H1 (cell line): ENCODE data around the gene ENTPD5. TPM values are rescaled to one million over a fixed set of nuclear protein-coding genes. Genes with fewer than 3 reads are reported as not detected.

ENCODE experiments used
- CTCF ChIA-PET: fragments of 300-600 bp; sonication (Branson Sonifier 250); formaldehyde crosslinking; loops from one replicate; lab custom pipeline; 2021; ENCODE audit not compliant: partially characterized antibody; lab: Charles Lee
- POLR2A ChIA-PET: fragments of 300-600 bp; sonication (Branson Sonifier 250); formaldehyde crosslinking; loops from one replicate; lab custom pipeline; 2021; ENCODE audit warnings: inconsistent platforms; ENCODE audit not compliant: partially characterized antibody; lab: Charles Lee
- DNase-seq, 2 experiments: peaks; one replicate each; pipeline versions ENCODE4 v3.0.0 to v3.0.0-alpha.2; 2010 to 2022; ENCODE audit warnings: low spot score in 2 of 2, low read depth in 1 of 2, mixed read lengths in 1 of 2
- FAIRE-seq: peaks from 2 replicates; lab custom pipeline; 2011; peaks lifted over from hg19 to GRCh38; lab: Jason Lieb, UNC
- H2AFZ ChIP-seq: 2 replicates; pipeline ENCODE4 v1.8.1; 2012; ENCODE audit warnings: low read length, inconsistent platforms
- H2AK5ac ChIP-seq: 2 replicates; pipeline ENCODE4 v1.6.1; 2013; ENCODE audit warnings: low read depth, low read length
- H2BK120ac ChIP-seq: replicated peaks from 2 replicates; pipeline ENCODE3; 2013; ENCODE audit warnings: low read depth, low read length, inconsistent platforms
- H2BK12ac ChIP-seq: 2 replicates; pipeline ENCODE4 v1.6.1; 2013; ENCODE audit warnings: low read depth, low read length
- H2BK15ac ChIP-seq: 2 replicates; pipeline ENCODE4 v1.6.1; 2013; ENCODE audit warnings: low read length
- H2BK20ac ChIP-seq: 2 replicates; pipeline ENCODE4 v1.6.1; 2013; ENCODE audit warnings: low read length
- H2BK5ac ChIP-seq: 2 replicates; pipeline ENCODE4 v1.6.1; 2013; ENCODE audit warnings: low read depth, low read length
- H3K14ac ChIP-seq: 2 replicates; pipeline ENCODE4 v1.6.1; 2013; ENCODE audit warnings: inconsistent platforms; ENCODE audit not compliant: insufficient read length
- H3K18ac ChIP-seq: 2 replicates; pipeline ENCODE4 v1.6.1; 2013; ENCODE audit warnings: low read length; ENCODE audit errors: extremely low read depth
- H3K23ac ChIP-seq: 2 replicates; pipeline ENCODE4 v1.6.1; 2013; ENCODE audit warnings: inconsistent platforms; ENCODE audit not compliant: insufficient read length
- H3K23me2 ChIP-seq: 2 replicates; pipeline ENCODE4 v1.6.1; 2013; ENCODE audit warnings: low read depth, low read length
- H3K27ac ChIP-seq: 2 replicates; pipeline ENCODE4 v1.6.1; 2011; ENCODE audit warnings: low read depth, low read length, inconsistent platforms
- H3K27me3 ChIP-seq, 4 experiments: replicated peaks in 1 of 4; 1 replicate in 1 of 4; 2 replicates in 3 of 4; pipeline versions ENCODE4 v1.6.1 to v1.8.1; 2011 to 2013; ENCODE audit warnings: low read length in 3 of 4, mild to moderate bottlenecking in 3 of 4, inconsistent platforms in 2 of 4, mixed read lengths in 2 of 4, moderate library complexity in 1 of 4; ENCODE audit not compliant: control insufficient read depth in 3 of 4, insufficient read depth in 3 of 4; ENCODE audit errors: extremely low read depth in 1 of 4
- H3K36me3 ChIP-seq, 4 experiments: 2 replicates each; pipeline versions ENCODE4 v1.6.1 to v1.8.1; 2011 to 2013; ENCODE audit warnings: mild to moderate bottlenecking in 4 of 4, low read length in 3 of 4, moderate library complexity in 2 of 4, control low read depth in 1 of 4, inconsistent platforms in 1 of 4; ENCODE audit not compliant: insufficient read depth in 4 of 4, control insufficient read depth in 2 of 4
- H3K4ac ChIP-seq: replicated peaks from 2 replicates; pipeline ENCODE3; 2013; ENCODE audit warnings: low read length, low read depth, mixed read lengths, inconsistent platforms; ENCODE audit not compliant: insufficient read length
- H3K4me1 ChIP-seq, 4 experiments: replicated peaks in 1 of 4; 1 replicate in 1 of 4; 2 replicates in 3 of 4; pipeline versions ENCODE4 v1.6.1 to v1.8.1; 2011 to 2013; ENCODE audit warnings: low read length in 3 of 4, inconsistent platforms in 2 of 4, mixed read lengths in 1 of 4; ENCODE audit not compliant: insufficient read depth in 4 of 4, control insufficient read depth in 3 of 4
- H3K4me2 ChIP-seq, 2 experiments: 2 replicates each; pipeline versions ENCODE4 v1.6.1 to v1.8.1; 2011 to 2013; ENCODE audit warnings: low read depth in 2 of 2, low read length in 2 of 2, control low read depth in 1 of 2, inconsistent platforms in 1 of 2, mild to moderate bottlenecking in 1 of 2; ENCODE audit not compliant: insufficient read depth in 1 of 2
- H3K4me3 ChIP-seq, 4 experiments: fragments of 200-600, 300-600 bp in 1 of 4; sonication (generic), shearing (Covaris generic), sonication (Bioruptor Twin) in 1 of 4; 2 replicates each; pipeline versions ENCODE4 v1.5.1 to v1.8.1; 2011 to 2016; ENCODE audit warnings: low read length in 4 of 4, low read depth in 3 of 4, control low read depth in 2 of 4, inconsistent platforms in 2 of 4, mild to moderate bottlenecking in 2 of 4, mixed read lengths in 1 of 4, moderate library complexity in 1 of 4; ENCODE audit not compliant: insufficient read depth in 2 of 4; ENCODE audit errors: extremely low read depth in 1 of 4
- H3K56ac ChIP-seq: replicated peaks from 2 replicates; pipeline ENCODE3; 2013; ENCODE audit warnings: low read depth, mild to moderate bottlenecking, mixed read lengths, low read length, inconsistent platforms; ENCODE audit not compliant: insufficient read length
- H3K79me1 ChIP-seq: 2 replicates; pipeline ENCODE4 v1.6.1; 2013; ENCODE audit warnings: low read depth, low read length, control low read depth
- H3K79me2 ChIP-seq, 2 experiments: 2 replicates each; pipeline versions ENCODE4 v1.6.1 to v1.8.1; 2012 to 2013; ENCODE audit warnings: low read length in 2 of 2, mild to moderate bottlenecking in 2 of 2, inconsistent platforms in 1 of 2; ENCODE audit not compliant: insufficient read depth in 2 of 2, control insufficient read depth in 1 of 2
- H3K9ac ChIP-seq, 4 experiments: replicated peaks in 1 of 4; 1 replicate in 1 of 4; 2 replicates in 3 of 4; pipeline versions ENCODE4 v1.6.1 to v1.8.1; 2011 to 2013; ENCODE audit warnings: low read depth in 3 of 4, low read length in 3 of 4, control low read depth in 2 of 4, mild to moderate bottlenecking in 2 of 4, moderate library complexity in 2 of 4, inconsistent platforms in 1 of 4; ENCODE audit errors: extremely low read depth in 1 of 4
- H3K9me3 ChIP-seq, 2 experiments: 2 replicates each; pipeline versions ENCODE4 v1.6.1 to v1.8.1; 2012 to 2013; ENCODE audit warnings: mild to moderate bottlenecking in 2 of 2, moderate library complexity in 2 of 2, control low read depth in 1 of 2, inconsistent platforms in 1 of 2, low read depth in 1 of 2, low read length in 1 of 2, mixed read lengths in 1 of 2; ENCODE audit not compliant: insufficient read depth in 2 of 2
- H4K20me1 ChIP-seq, 2 experiments: replicated peaks in 1 of 2; 2 replicates each; pipeline versions ENCODE3 to v1.8.1; 2011 to 2013; ENCODE audit warnings: inconsistent platforms in 2 of 2, low read length in 2 of 2, mild to moderate bottlenecking in 1 of 2; ENCODE audit not compliant: insufficient read depth in 2 of 2, control insufficient read depth in 1 of 2
- H4K5ac ChIP-seq: 2 replicates; pipeline ENCODE4 v1.6.1; 2013; ENCODE audit warnings: low read length, low read depth, mixed read lengths, inconsistent platforms; ENCODE audit not compliant: insufficient read length
- H4K8ac ChIP-seq: 2 replicates; pipeline ENCODE4 v1.8.0; 2013; ENCODE audit warnings: mild to moderate bottlenecking, moderate library complexity, low read length, inconsistent platforms; ENCODE audit not compliant: insufficient read depth; ENCODE audit errors: extremely low read depth
- H4K91ac ChIP-seq: replicated peaks from 2 replicates; pipeline ENCODE3; 2013; ENCODE audit warnings: low read length, mixed read lengths, inconsistent platforms; ENCODE audit not compliant: insufficient read length
- CHD1 ChIP-seq: IDR thresholded peaks from 2 replicates; pipeline ENCODE4 v1.6.1; 2012; ENCODE audit warnings: low read depth, low read length, improper control_type of control experiment
- EGR1 ChIP-seq: IDR thresholded peaks from 2 replicates; pipeline ENCODE4 v1.6.1; 2011; ENCODE audit warnings: low read depth, low read length, borderline replicate concordance
- TAF1 ChIP-seq: IDR thresholded peaks from 2 replicates; pipeline ENCODE4 v1.6.1; 2011; ENCODE audit warnings: mild to moderate bottlenecking, low read depth, low read length
- WGBS, 2 experiments: shearing (Covaris generic) in 1 of 2; methylation state at CpG; one replicate each; pipeline versions ENCODE4 v1.1.6 to v1.1.7; 2013 to 2015; ENCODE audit warnings: low lambda C conversion rate in 2 of 2, mixed read lengths in 2 of 2, inconsistent platforms in 1 of 2, low coverage in 1 of 2, missing lambda C conversion rate in 1 of 2; ENCODE audit not compliant: insufficient replicate concordance in 2 of 2, insufficient coverage in 1 of 2, insufficient read length in 1 of 2; ENCODE audit errors: extremely low coverage in 1 of 2, missing lambda C conversion rate in 1 of 2; 5-methylcytosine and 5-hydroxymethylcytosine counted together
- polyA plus RNA-seq, 7 experiments: library from polyadenylated mRNA; depleted of rRNA in 3 of 7; stranded (reverse) in 5 of 7; unstranded in 2 of 7; fragments of >200 nt in 5 of 7; fragments of 200-250 nt in 2 of 7; gene quantifications; 1 replicate in 5 of 7; 2 replicates in 1 of 7; 4 replicates in 1 of 7; pipeline versions ENCODE4 v1.2.1 to v1.2.3, GENCODE V29; 2011 to 2013; ENCODE audit warnings: missing spikeins in 2 of 7, mixed read lengths in 2 of 7
- total RNA-seq: library from RNA; stranded (reverse); fragmentation: NEBNext Ultra II Directional; extraction: Animal tissue kit (Norgen Biotek cat#: 25700); gene quantifications from 2 replicates; pipeline ENCODE4 v1.2.1, GENCODE V29; 2021

The ENTPD5 gene
- total and polyA plus RNA-seq, 2 of the 8 experiments (the other 6 are each of a cell fraction or from before 2014, with no cell fraction given), result 5.0 to 6.5 TPM

DNA sequence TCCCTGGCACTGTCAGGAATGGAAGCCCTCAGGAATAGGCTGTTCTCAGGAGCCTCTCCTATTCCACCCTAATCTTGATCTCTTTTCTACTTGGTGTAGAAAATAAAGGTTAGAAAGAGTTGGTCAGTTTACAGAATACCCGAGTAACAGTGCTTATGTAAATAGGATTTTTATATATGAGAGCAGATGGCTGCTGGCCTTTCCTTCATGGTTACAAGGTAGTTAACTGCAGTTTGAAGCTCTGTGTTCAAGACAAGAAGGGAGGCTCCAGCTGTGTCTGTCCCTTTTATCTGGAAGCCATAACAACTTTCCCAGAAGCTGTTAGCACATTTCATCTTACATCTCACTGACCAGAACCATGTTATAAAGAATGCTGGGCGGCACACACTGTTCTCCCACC lies 23.2 kb upstream of the ENTPD5 start:
- no peak overlapping the region for H4K8ac ChIP-seq
- FAIRE-seq (no peak), DNase-seq (no peak)
- no peak overlapping the region for H3K23ac ChIP-seq
- no peaks in the 10 kb centered on the region for H3K79me1 ChIP-seq
- no peak overlapping the region for H2AK5ac ChIP-seq
- ChIA-PET POLR2A (no interaction called here), CTCF (interaction anchor here (0.6 kb wide), 1 partner anchor 107 kb away, joined by 4 read pairs; no protein-coding TSS in a partner anchor)
- no peak overlapping the region for H2BK20ac ChIP-seq
- no peak overlapping the region for H3K4me3 ChIP-seq
- WGBS, 2 experiments, result 38% methylated on average over 2 of the region's 2 CpGs; no CpG with 5 or more reads in 1 of the 2 experiments
- no peak overlapping the region for H2AFZ ChIP-seq
- no peak overlapping the region for H4K91ac ChIP-seq
- no peaks in the 10 kb centered on the region for H4K20me1 ChIP-seq
- no peak overlapping the region for H3K4me2 ChIP-seq
- no peak overlapping the region for H3K56ac ChIP-seq
- no peak overlapping the region for H2BK12ac ChIP-seq
- no peak overlapping the region for H4K5ac ChIP-seq
- H3K27ac ChIP-seq, result no peak overlapping the region
- H2BK120ac ChIP-seq, result no peak overlapping the region
- TF ChIP-seq TAF1, result no peak
- no peak for TF ChIP-seq EGR1
- TF ChIP-seq CHD1, result no peak
- H3K27me3 ChIP-seq, result no peaks in the 10 kb centered on the region
- H3K4me1 ChIP-seq, result no peaks in the 10 kb centered on the region
- no peak overlapping the region for H3K14ac ChIP-seq
- H3K9ac ChIP-seq, result no peak overlapping the region
- no peaks in the 10 kb centered on the region for H3K36me3 ChIP-seq
- H3K18ac ChIP-seq, result no peak overlapping the region
- no peak overlapping the region for H3K4ac ChIP-seq
- no peak overlapping the region for H2BK15ac ChIP-seq
- no peaks in the 10 kb centered on the region for H3K79me2 ChIP-seq
- no peaks in the 10 kb centered on the region for H3K9me3 ChIP-seq
- H3K23me2 ChIP-seq, result no peaks in the 10 kb centered on the region
- H2BK5ac ChIP-seq, result no peak overlapping the region
